Muscle of arm (tissue), 12 donors: ENCODE data around the gene SRF. TPM values are rescaled to one million over a fixed set of nuclear protein-coding genes. Genes with fewer than 3 reads are reported as not detected.

Source experiments
- DNase-seq: peaks from one replicate; pipeline ENCODE4 v3.0.0-alpha.2; 2013
- polyA plus RNA-seq, 12 donors: library from polyadenylated mRNA; unstranded; fragments of 120-200 nt; gene quantifications; one replicate each; pipeline ENCODE4 v1.2.1, GENCODE V29; 2013; ENCODE audit not compliant: insufficient read length in 12 of 12

SRF gene
- polyA plus RNA-seq, 12 donors = 34.9 to 100 (median 45.3) TPM

DNA sequence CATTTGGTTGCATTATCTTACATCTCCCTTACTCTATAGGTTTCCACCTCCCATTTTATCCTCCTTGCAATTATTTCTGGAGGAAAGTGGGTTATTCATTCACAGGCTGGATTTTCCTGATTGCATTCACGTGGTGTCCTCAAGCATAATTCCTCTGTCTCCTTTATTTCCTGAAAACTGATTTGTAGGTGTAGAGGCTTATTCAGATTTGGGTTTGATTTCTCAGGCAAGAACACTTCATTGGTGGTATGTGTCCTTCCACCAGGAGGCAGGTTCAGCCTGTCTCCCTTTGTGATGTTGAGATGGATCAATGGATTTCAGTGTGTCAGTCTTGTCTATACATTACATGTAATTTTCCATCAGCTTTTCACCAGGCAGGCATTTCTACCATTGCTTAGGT, 40.9 kb downstream of the SRF start:
- DNase-seq = no peak

DNA sequence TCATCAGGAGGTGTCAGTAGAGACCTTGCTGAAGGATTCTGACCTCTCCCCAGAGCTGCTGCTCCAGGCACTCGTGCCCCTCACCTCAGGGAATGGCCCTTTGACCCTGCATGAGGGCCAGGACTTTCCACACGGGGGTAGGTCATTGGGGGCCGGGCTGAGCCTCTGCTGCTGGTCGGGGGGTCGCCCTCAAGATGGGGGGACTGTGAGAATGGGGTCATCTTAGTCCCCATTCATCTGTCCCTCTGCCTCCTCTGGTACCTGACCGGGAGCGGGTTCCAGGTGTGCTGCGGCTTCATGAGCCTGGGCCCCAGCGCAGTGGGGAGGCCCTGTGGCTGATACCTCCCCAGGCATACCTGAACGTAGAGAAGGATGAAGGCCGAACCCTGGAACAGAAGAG, 42.4 kb downstream of the SRF start:
- no peak for DNase-seq

DNA sequence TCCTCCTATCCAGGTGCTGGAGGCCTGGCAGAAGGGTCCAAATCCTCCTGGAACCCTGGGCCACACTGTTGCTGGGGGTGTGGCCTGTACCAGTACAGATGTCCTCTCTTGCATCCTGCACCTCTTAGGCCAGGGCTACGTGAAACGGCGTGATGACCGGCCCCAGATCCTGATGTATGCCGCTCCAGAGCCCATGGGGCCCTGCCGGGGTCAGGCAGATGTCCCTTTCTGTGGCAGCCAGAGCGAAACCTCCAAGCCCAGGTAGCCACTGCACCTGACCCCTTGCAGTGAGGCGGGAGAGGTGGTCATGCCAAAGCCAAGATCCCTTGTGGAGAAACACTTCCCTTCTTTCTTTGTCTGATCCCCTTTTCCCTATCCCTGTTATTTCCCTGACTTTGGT, 44.0 kb downstream of the SRF start:
- DNase-seq = no peak

DNA sequence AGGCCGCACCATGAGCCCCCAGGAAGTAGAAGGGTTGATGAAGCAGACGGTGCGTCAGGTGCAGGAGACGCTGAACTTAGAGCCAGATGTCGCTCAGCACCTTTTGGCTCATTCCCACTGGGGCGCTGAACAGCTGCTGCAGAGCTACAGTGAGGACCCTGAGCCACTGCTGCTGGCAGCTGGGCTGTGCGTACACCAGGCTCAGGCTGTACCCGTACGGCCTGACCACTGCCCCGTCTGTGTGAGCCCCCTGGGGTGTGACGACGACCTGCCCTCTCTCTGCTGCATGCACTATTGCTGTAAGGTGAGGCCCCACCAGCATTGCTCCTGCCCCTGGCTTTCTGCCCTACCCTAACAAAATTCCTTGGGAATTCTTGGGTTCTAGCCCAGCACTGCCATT, 45.1 kb downstream of the SRF start:
- no peak for DNase-seq

DNA sequence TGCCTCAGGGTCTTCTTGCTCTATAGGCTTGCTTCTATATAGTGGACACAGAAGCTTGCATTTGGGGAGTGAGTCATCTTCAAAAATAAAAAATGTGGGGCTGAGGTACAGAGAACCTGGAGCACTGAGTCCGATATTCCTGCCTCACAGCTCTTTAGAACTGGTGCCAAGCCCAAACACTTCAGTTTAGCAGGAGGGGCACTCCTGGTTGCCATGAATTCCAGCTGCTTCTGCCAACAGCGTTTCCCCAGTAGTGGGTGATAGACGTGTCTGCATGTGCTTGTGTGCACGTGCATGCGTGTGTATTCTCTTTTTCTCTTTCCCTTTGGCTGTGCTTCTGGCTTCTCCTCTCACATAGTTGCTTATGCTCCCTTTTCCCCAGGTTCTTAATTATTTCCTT, 46.3 kb downstream of the SRF start:
- DNase-seq = no peak

DNA sequence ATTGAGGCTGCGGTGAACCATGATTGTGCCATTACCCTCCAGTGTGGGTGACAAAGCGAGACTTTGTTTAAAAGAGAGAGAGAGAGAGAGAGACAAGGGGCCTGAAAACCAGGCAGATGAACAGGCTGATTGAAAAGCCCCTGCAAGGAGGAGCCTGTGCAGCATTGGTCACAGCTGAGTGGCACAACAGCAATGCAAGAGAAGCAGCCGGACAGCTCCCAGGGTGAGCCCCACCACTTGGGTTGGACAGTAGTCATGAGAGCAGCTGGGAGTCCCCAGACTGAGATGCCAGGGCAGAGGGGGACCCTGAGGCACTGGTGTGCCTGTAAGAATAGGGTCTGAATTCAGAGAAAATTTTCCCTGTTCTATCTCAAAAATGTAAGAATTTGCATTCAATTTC, 48.0 kb downstream of the SRF start:
- no peak for DNase-seq

DNA sequence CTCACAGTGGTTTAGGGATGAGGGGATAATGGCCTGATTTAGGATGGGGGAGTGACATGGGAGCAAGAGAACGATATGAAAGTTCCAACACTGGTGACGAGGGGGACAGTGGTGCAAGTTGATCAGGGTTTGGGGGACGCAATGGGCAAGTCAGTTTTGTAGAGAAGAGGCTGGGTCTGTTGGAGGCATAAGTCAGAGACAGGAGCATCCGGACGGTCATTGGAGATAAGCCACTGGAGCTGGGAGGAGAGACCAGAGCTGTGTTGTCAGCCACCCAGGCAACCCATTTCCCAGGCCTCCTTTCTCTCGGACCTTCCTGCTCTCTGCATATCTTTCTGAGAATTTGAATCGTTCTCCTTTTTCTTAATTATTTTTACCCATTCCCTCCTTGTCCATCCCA, 48.7 kb downstream of the SRF start:
- DNase-seq = no peak

DNA sequence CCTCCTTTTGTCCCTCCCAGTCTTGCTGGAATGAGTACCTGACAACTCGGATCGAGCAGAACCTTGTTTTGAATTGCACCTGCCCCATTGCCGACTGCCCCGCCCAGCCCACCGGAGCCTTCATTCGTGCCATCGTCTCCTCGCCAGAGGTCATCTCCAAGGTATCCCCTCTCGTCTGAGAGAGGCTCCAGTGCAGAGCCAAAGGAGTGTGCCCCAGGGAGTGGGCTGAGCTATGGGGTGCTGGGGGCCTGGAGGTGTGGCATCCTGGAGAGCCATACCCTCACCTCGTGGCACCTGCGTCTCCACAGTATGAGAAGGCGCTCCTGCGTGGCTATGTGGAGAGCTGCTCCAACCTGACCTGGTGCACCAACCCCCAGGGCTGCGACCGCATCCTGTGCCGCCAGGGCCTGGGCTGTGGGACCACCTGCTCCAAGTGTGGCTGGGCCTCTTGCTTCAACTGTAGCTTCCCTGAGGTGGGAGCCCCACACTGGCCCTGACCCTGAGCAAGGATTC, 49.4 kb downstream of the SRF start:
- DNase-seq = no peak

DNA sequence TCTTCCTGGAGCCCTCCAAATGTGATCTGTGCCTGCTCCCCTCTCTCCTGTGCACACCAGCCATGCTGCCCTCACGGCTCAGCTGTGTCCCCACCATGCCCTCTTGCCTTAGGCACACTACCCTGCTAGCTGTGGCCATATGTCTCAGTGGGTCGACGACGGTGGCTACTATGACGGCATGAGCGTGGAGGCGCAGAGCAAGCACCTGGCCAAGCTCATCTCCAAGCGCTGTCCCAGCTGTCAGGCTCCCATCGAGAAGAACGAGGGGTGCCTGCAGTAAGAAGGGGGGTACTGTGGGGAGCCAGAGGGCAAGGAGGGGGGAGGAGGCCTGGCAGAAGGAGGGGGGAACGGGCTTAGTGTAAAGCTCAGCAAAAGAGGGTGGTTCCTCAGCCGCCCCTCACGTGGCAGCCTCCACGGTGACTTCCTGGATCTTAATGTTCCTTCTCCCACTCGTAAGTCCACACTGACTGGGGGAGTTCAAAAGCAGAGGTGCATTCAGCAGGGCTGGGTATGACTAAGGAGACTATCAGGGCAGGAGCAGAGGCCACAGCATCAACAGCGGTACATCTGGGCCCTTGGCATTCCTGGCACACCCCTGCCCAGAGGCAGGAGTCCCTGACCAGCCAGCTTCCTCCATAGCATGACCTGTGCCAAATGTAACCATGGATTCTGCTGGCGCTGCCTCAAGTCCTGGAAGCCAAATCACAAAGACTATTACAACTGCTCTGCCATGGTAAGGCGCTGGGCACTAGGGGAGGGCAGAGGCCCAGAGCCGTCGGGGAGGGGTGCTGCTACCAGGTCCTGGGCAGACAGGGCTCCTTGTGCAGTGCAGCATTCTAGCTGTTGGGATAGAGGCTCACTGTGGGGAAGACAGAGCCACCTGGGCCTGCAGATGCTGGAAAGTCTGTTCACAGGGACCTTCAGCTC, 50.2 kb downstream of the SRF start:
- no peak for DNase-seq

DNA sequence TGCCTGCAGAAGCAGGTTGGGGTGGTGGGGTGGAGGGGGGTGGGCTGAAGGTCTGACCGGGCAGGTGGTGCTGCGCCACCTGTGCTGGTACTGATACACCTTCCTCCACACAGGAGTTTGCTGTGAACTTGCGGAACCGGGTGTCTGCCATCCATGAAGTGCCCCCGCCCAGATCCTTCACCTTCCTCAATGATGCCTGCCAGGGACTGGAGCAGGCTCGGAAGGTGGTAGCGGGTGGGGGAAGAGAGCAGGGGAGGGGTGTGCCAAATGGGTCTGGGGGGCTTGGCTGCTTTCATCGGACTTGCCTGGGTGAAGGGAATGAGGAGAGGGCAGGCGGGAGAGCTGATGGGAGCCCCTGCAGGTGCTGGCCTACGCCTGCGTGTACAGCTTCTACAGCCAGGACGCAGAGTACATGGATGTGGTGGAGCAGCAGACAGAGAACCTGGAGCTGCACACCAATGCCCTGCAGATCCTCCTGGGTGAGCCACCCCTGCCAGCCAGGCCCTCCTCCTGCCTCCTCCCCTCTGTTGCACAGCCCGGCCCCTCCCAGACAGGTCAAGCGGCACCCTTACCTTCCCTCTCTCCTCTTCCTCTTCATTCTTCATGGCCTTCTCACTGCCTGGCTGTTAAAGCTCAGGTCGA, 51.5 kb downstream of the SRF start:
- DNase-seq = no peak

DNA sequence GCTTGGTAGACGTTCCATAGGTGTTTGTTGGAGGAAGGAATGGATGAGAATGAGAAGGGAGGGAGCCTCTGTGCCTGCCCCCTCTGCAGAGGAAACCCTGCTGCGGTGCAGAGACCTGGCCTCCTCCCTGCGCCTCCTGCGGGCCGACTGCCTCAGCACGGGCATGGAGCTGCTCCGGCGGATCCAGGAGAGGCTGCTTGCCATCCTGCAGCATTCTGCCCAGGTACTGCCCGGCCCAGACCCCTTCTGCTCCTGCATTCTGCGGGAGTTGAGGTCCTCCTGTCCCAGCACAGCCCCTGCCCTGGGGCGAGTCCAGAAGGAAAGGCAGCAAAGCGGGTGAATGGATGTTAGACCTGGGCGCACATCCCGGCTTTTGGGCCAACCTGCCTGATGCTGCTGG, 52.1 kb downstream of the SRF start:
- DNase-seq = no peak

DNA sequence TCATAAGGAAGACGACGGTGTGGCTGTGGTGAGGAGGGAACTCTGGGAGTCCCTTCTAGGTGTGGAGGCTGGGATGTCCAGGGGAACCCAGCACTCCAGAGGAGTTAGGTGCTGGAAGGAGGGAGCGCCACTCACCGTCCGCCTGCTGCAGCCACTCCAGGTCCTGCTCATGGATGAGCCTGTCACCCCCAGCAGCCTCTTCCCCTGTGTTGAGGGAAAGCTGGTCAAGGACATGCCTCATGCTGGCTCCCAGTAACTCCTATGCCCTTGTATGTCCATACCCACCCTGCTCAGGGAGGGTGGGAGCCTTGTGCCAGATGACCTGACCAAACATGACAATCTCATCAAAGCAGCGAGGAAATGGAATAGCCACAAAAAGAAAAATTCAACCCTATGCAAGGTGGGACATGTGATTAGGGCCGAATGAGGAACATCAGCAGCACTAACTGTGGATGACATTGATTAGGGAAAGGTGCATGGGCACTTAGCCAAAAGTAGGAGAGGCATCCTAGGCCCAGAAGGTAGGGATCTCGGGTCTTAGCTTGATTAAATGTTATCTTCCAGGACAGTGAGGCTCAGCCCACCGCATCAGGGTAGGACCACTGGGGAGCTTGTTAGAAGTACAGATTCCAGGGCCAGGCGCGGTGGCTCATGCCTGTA, 55.3 kb downstream of the SRF start:
- no peak for DNase-seq

DNA sequence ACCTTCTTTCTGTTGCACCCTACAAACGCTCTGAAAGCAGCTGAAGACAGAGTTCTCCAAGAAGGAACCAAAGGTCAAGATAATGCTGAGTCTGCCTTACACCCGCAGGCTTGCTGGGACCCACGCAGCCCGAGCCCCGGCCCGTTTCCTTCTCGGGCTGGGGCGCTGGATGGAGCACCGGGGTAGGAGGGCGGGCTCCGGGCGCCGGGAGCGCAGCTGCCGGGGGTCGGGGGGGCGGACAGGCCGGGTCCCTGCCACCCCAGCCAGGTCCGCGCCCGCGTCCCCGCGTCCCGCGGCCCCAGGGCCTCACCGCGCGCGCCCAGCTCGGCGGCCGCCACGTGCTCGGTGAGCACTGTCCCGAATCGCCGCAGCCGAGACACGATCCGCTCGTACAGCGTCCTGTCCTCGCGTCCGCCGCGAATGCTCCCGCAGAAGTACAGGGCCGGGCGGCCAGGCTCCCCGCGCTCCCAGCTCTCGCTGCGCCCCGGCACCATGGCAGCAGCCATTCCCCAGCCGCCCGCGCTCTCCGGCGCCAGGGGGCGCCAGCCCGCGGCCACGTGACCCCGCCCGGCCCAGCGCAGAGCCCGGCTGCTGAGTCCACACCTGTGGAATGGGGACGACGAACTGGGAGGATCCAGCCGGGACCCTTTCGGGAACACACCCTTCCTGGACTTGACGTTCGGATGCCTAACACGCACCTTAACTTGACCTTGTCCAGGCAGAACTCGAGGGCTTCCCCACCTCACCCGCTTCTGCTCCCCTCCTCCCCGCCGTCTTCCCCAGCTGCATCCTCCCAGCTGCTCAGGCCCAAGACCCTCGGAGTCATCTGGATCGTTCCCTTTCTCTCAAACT, 58.1 kb downstream of the SRF start, which contains the start of gene DNPH1:
DNPH1 (minus strand) TSS at position 531 of the 852 bp plus-strand sequence; CDS start at position 506, 25 bp downstream.
- peak; percentile 70 for DNase-seq

DNA sequence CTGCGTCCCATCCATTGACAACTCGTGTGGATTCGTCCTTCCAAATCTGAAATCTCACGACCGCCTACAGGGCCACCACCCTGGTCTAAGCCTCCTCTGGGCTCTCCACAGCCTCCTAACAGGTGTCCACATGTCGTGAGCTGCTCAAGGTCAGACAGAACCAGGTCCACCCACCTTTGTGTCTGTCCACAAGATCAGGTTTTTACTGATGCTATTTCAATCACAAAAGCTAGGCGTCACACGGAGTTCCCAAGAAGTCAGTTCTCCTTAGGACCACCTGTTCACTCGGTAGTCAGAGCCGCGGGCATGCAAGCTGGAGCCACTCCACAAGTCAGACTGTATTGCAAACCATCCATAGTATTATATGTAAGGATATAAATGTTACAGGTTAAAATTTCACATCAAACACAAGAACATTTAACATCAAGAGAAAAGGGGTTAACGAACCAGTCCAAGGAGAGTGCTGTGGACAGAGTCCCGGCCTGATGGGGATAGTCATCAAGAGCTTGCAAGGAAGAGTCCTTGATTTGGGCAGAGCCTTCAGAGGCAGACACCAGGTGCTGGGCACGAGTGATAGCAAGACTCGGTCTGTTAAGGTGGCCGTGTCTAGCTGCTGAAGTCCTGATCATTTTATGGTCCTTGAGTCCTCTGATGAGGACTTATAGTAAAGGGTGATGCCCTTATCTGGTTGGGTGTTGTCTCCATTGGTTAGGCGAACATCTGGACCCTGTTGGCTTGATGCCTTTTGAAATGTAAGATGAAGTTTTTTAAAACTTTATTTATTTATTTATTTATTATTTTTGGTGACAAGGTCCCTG, 58.9 kb downstream of the SRF start:
- DNase-seq = no peak

DNA sequence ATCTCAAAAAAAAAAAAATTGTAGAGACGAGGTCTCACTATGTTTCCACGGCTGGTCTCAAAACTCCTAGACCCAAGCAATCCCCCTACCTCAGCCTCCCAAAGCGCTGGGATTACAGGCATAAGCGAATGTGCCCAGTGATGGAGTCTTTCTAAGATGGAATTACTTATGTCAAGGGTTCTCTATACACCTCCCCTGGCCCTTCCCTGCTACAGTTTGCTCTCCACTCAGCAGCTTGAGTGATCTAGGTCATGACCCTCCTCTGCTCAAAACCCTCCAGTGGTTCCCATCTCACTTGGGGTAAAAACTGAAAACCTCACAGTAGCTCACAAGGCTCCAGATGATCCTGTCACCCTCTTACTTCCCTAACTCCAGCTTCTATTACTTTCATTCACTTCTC, 60.0 kb downstream of the SRF start:
- no peak for DNase-seq

Other genes starting within 250 kb of the SRF start
- 10 to 100 TPM in 11 of 12 donors, not detected in 1; 21.5 to 35.1 (median 26.3) TPM for gene CNPY3, start 241.8 kb upstream of the SRF start, polyA plus RNA-seq
- gene GNMT, start 210.5 kb upstream of the SRF start, polyA plus RNA-seq = under 1 TPM in 10 of 12 donors, not detected in 2; 0.23 to 0.88 (median 0.40) TPM
- gene PEX6, start 192.1 kb upstream of the SRF start, polyA plus RNA-seq = 10 to 100 TPM in 10 of 12 donors, 1 to 10 TPM in 1, not detected in 1; 7.7 to 26.6 (median 18.1) TPM
- gene PPP2R5D, start 186.7 kb upstream of the SRF start, polyA plus RNA-seq = 10 to 100 TPM in 11 of 12 donors, not detected in 1; 40.0 to 58.7 (median 43.7) TPM
- gene MEA1, start 157.3 kb upstream of the SRF start, polyA plus RNA-seq = 10 to 100 TPM in 11 of 12 donors, not detected in 1; 38.6 to 59.5 (median 44.8) TPM
- gene KLHDC3, start 157.0 kb upstream of the SRF start, polyA plus RNA-seq = 100 to 1,000 TPM; 120 to 250 (median 193) TPM
- 10 to 100 TPM in 11 of 12 donors, not detected in 1; 27.3 to 53.6 (median 47.8) TPM for gene RRP36, start 149.6 kb upstream of the SRF start, polyA plus RNA-seq
- 10 to 100 TPM in 11 of 12 donors, not detected in 1; 24.3 to 48.6 (median 37.9) TPM for gene CUL7, start 117.4 kb upstream of the SRF start, polyA plus RNA-seq
- gene MRPL2, start 111.8 kb upstream of the SRF start, polyA plus RNA-seq = 10 to 100 TPM in 11 of 12 donors, not detected in 1; 35.2 to 51.9 (median 41.8) TPM
- gene KLC4, start 111.6 kb upstream of the SRF start, polyA plus RNA-seq = 10 to 100 TPM in 11 of 12 donors, not detected in 1; 17.6 to 54.7 (median 24.4) TPM
- 100 to 1,000 TPM in 2 of 12 donors, 10 to 100 TPM in 9, not detected in 1; 35.2 to 193 (median 63.8) TPM for gene PTK7, start 95.0 kb upstream of the SRF start, polyA plus RNA-seq
- gene CUL9, start 10.9 kb downstream of the SRF start, polyA plus RNA-seq = 10 to 100 TPM in 10 of 12 donors, 1 to 10 TPM in 1, not detected in 1; 6.9 to 40.8 (median 14.7) TPM
- gene DNPH1, start 58.2 kb downstream of the SRF start, polyA plus RNA-seq = 10 to 100 TPM in 11 of 12 donors, not detected in 1; 11.6 to 60.2 (median 16.5) TPM
- under 1 TPM in 8 of 12 donors, not detected in 4; 0.05 to 0.15 (median 0.07) TPM for gene TTBK1, start 72.2 kb downstream of the SRF start, polyA plus RNA-seq
- gene SLC22A7, start 127.0 kb downstream of the SRF start, polyA plus RNA-seq = under 1 TPM in 2 of 12 donors, not detected in 10; 0.28 to 0.55 TPM
- 1 to 10 TPM in 7 of 12 donors, under 1 TPM in 3, not detected in 2; 0.49 to 2.8 (median 1.2) TPM for gene CRIP3, start 137.6 kb downstream of the SRF start, polyA plus RNA-seq
- gene ZNF318, start 198.4 kb downstream of the SRF start, polyA plus RNA-seq = 10 to 100 TPM in 11 of 12 donors, not detected in 1; 12.7 to 22.9 (median 15.9) TPM